H1 (cell line): ENCODE data around the gene RAD51B. TPM values are rescaled to one million over a fixed set of nuclear protein-coding genes. Genes with fewer than 3 reads are reported as not detected.

Source experiments
- CTCF ChIA-PET: fragments of 300-600 bp; sonication (Branson Sonifier 250); formaldehyde crosslinking; loops from one replicate; lab custom pipeline; 2021; ENCODE audit not compliant: partially characterized antibody; lab: Charles Lee
- POLR2A ChIA-PET: fragments of 300-600 bp; sonication (Branson Sonifier 250); formaldehyde crosslinking; loops from one replicate; lab custom pipeline; 2021; ENCODE audit warnings: inconsistent platforms; ENCODE audit not compliant: partially characterized antibody; lab: Charles Lee
- DNase-seq, 2 experiments: peaks; one replicate each; pipeline versions ENCODE4 v3.0.0 to v3.0.0-alpha.2; 2010 to 2022; ENCODE audit warnings: low spot score in 2 of 2, low read depth in 1 of 2, mixed read lengths in 1 of 2
- FAIRE-seq: peaks from 2 replicates; lab custom pipeline; 2011; peaks lifted over from hg19 to GRCh38; lab: Jason Lieb, UNC
- H2AFZ ChIP-seq: 2 replicates; pipeline ENCODE4 v1.8.1; 2012; ENCODE audit warnings: low read length, inconsistent platforms
- H2AK5ac ChIP-seq: 2 replicates; pipeline ENCODE4 v1.6.1; 2013; ENCODE audit warnings: low read depth, low read length
- H2BK120ac ChIP-seq: replicated peaks from 2 replicates; pipeline ENCODE3; 2013; ENCODE audit warnings: low read depth, low read length, inconsistent platforms
- H2BK12ac ChIP-seq: 2 replicates; pipeline ENCODE4 v1.6.1; 2013; ENCODE audit warnings: low read depth, low read length
- H2BK15ac ChIP-seq: 2 replicates; pipeline ENCODE4 v1.6.1; 2013; ENCODE audit warnings: low read length
- H2BK20ac ChIP-seq: 2 replicates; pipeline ENCODE4 v1.6.1; 2013; ENCODE audit warnings: low read length
- H2BK5ac ChIP-seq: 2 replicates; pipeline ENCODE4 v1.6.1; 2013; ENCODE audit warnings: low read depth, low read length
- H3K14ac ChIP-seq: 2 replicates; pipeline ENCODE4 v1.6.1; 2013; ENCODE audit warnings: inconsistent platforms; ENCODE audit not compliant: insufficient read length
- H3K18ac ChIP-seq: 2 replicates; pipeline ENCODE4 v1.6.1; 2013; ENCODE audit warnings: low read length; ENCODE audit errors: extremely low read depth
- H3K23ac ChIP-seq: 2 replicates; pipeline ENCODE4 v1.6.1; 2013; ENCODE audit warnings: inconsistent platforms; ENCODE audit not compliant: insufficient read length
- H3K23me2 ChIP-seq: 2 replicates; pipeline ENCODE4 v1.6.1; 2013; ENCODE audit warnings: low read depth, low read length
- H3K27ac ChIP-seq: 2 replicates; pipeline ENCODE4 v1.6.1; 2011; ENCODE audit warnings: low read depth, low read length, inconsistent platforms
- H3K27me3 ChIP-seq, 4 experiments: replicated peaks in 1 of 4; 1 replicate in 1 of 4; 2 replicates in 3 of 4; pipeline versions ENCODE4 v1.6.1 to v1.8.1; 2011 to 2013; ENCODE audit warnings: low read length in 3 of 4, mild to moderate bottlenecking in 3 of 4, inconsistent platforms in 2 of 4, mixed read lengths in 2 of 4, moderate library complexity in 1 of 4; ENCODE audit not compliant: control insufficient read depth in 3 of 4, insufficient read depth in 3 of 4; ENCODE audit errors: extremely low read depth in 1 of 4
- H3K36me3 ChIP-seq, 4 experiments: 2 replicates each; pipeline versions ENCODE4 v1.6.1 to v1.8.1; 2011 to 2013; ENCODE audit warnings: mild to moderate bottlenecking in 4 of 4, low read length in 3 of 4, moderate library complexity in 2 of 4, control low read depth in 1 of 4, inconsistent platforms in 1 of 4; ENCODE audit not compliant: insufficient read depth in 4 of 4, control insufficient read depth in 2 of 4
- H3K4ac ChIP-seq: replicated peaks from 2 replicates; pipeline ENCODE3; 2013; ENCODE audit warnings: low read length, low read depth, mixed read lengths, inconsistent platforms; ENCODE audit not compliant: insufficient read length
- H3K4me1 ChIP-seq, 4 experiments: replicated peaks in 1 of 4; 1 replicate in 1 of 4; 2 replicates in 3 of 4; pipeline versions ENCODE4 v1.6.1 to v1.8.1; 2011 to 2013; ENCODE audit warnings: low read length in 3 of 4, inconsistent platforms in 2 of 4, mixed read lengths in 1 of 4; ENCODE audit not compliant: insufficient read depth in 4 of 4, control insufficient read depth in 3 of 4
- H3K4me2 ChIP-seq, 2 experiments: 2 replicates each; pipeline versions ENCODE4 v1.6.1 to v1.8.1; 2011 to 2013; ENCODE audit warnings: low read depth in 2 of 2, low read length in 2 of 2, control low read depth in 1 of 2, inconsistent platforms in 1 of 2, mild to moderate bottlenecking in 1 of 2; ENCODE audit not compliant: insufficient read depth in 1 of 2
- H3K4me3 ChIP-seq, 4 experiments: fragments of 200-600, 300-600 bp in 1 of 4; sonication (generic), shearing (Covaris generic), sonication (Bioruptor Twin) in 1 of 4; 2 replicates each; pipeline versions ENCODE4 v1.5.1 to v1.8.1; 2011 to 2016; ENCODE audit warnings: low read length in 4 of 4, low read depth in 3 of 4, control low read depth in 2 of 4, inconsistent platforms in 2 of 4, mild to moderate bottlenecking in 2 of 4, mixed read lengths in 1 of 4, moderate library complexity in 1 of 4; ENCODE audit not compliant: insufficient read depth in 2 of 4; ENCODE audit errors: extremely low read depth in 1 of 4
- H3K56ac ChIP-seq: replicated peaks from 2 replicates; pipeline ENCODE3; 2013; ENCODE audit warnings: low read depth, mild to moderate bottlenecking, mixed read lengths, low read length, inconsistent platforms; ENCODE audit not compliant: insufficient read length
- H3K79me1 ChIP-seq: 2 replicates; pipeline ENCODE4 v1.6.1; 2013; ENCODE audit warnings: low read depth, low read length, control low read depth
- H3K79me2 ChIP-seq, 2 experiments: 2 replicates each; pipeline versions ENCODE4 v1.6.1 to v1.8.1; 2012 to 2013; ENCODE audit warnings: low read length in 2 of 2, mild to moderate bottlenecking in 2 of 2, inconsistent platforms in 1 of 2; ENCODE audit not compliant: insufficient read depth in 2 of 2, control insufficient read depth in 1 of 2
- H3K9ac ChIP-seq, 4 experiments: replicated peaks in 1 of 4; 1 replicate in 1 of 4; 2 replicates in 3 of 4; pipeline versions ENCODE4 v1.6.1 to v1.8.1; 2011 to 2013; ENCODE audit warnings: low read depth in 3 of 4, low read length in 3 of 4, control low read depth in 2 of 4, mild to moderate bottlenecking in 2 of 4, moderate library complexity in 2 of 4, inconsistent platforms in 1 of 4; ENCODE audit errors: extremely low read depth in 1 of 4
- H3K9me3 ChIP-seq, 2 experiments: 2 replicates each; pipeline versions ENCODE4 v1.6.1 to v1.8.1; 2012 to 2013; ENCODE audit warnings: mild to moderate bottlenecking in 2 of 2, moderate library complexity in 2 of 2, control low read depth in 1 of 2, inconsistent platforms in 1 of 2, low read depth in 1 of 2, low read length in 1 of 2, mixed read lengths in 1 of 2; ENCODE audit not compliant: insufficient read depth in 2 of 2
- H4K20me1 ChIP-seq, 2 experiments: replicated peaks in 1 of 2; 2 replicates each; pipeline versions ENCODE3 to v1.8.1; 2011 to 2013; ENCODE audit warnings: inconsistent platforms in 2 of 2, low read length in 2 of 2, mild to moderate bottlenecking in 1 of 2; ENCODE audit not compliant: insufficient read depth in 2 of 2, control insufficient read depth in 1 of 2
- H4K5ac ChIP-seq: 2 replicates; pipeline ENCODE4 v1.6.1; 2013; ENCODE audit warnings: low read length, low read depth, mixed read lengths, inconsistent platforms; ENCODE audit not compliant: insufficient read length
- H4K8ac ChIP-seq: 2 replicates; pipeline ENCODE4 v1.8.0; 2013; ENCODE audit warnings: mild to moderate bottlenecking, moderate library complexity, low read length, inconsistent platforms; ENCODE audit not compliant: insufficient read depth; ENCODE audit errors: extremely low read depth
- H4K91ac ChIP-seq: replicated peaks from 2 replicates; pipeline ENCODE3; 2013; ENCODE audit warnings: low read length, mixed read lengths, inconsistent platforms; ENCODE audit not compliant: insufficient read length
- HDAC2 ChIP-seq, 2 experiments: fragments of 300-600 bp in 1 of 2; sonication (generic) in 1 of 2; IDR thresholded peaks; 2 replicates each; pipeline ENCODE4 v1.6.1; 2011 to 2012; ENCODE audit warnings: low read depth in 2 of 2, low read length in 2 of 2, mild to moderate bottlenecking in 2 of 2, moderate library complexity in 2 of 2, borderline replicate concordance in 1 of 2, inconsistent platforms in 1 of 2
- PHF8 ChIP-seq: fragments of 200-600 bp; sonication (generic); conservative IDR thresholded peaks from 2 replicates; pipeline ENCODE4 v1.7.1; 2012; ENCODE audit warnings: low read depth, mild to moderate bottlenecking, inconsistent platforms, low read length, moderate library complexity
- RAD21 ChIP-seq, 2 experiments: IDR thresholded peaks in 1 of 2; conservative IDR thresholded peaks in 1 of 2; 2 replicates each; pipeline ENCODE4 v1.6.1; 2011; ENCODE audit warnings: low read depth in 2 of 2, low read length in 2 of 2, improper control_type of control experiment in 1 of 2, inconsistent platforms in 1 of 2, mild to moderate bottlenecking in 1 of 2, moderate library complexity in 1 of 2
- RNF2 ChIP-seq: fragments of 200-900, 300-1000 bp; sonication (generic); IDR thresholded peaks from 2 replicates; pipeline ENCODE4 v1.7.1; 2016; ENCODE audit warnings: borderline replicate concordance, low read depth, mild to moderate bottlenecking, antibody characterized with exemption, low read length; ENCODE audit not compliant: poor library complexity, severe bottlenecking; ENCODE audit errors: missing control alignments
- SAP30 ChIP-seq: fragments of 300-600 bp; sonication (generic); IDR thresholded peaks from 2 replicates; pipeline ENCODE4 v1.7.1; 2012; ENCODE audit warnings: low read length, moderate library complexity, mild to moderate bottlenecking, inconsistent platforms; ENCODE audit not compliant: insufficient read depth, insufficient replicate concordance
- SIX5 ChIP-seq: IDR thresholded peaks from 2 replicates; pipeline ENCODE4 v1.6.1; 2011; ENCODE audit warnings: mild to moderate bottlenecking, low read depth, low read length
- SP1 ChIP-seq: IDR thresholded peaks from 2 replicates; pipeline ENCODE4 v1.6.1; 2011; ENCODE audit warnings: low read depth, low read length
- SP4 ChIP-seq: IDR thresholded peaks from 2 replicates; pipeline ENCODE4 v1.6.1; 2012; ENCODE audit warnings: low read length, inconsistent platforms
- TAF7 ChIP-seq: optimal IDR thresholded peaks from 2 replicates; pipeline ENCODE3; 2011; ENCODE audit warnings: low read depth, mild to moderate bottlenecking, inconsistent platforms, low read length, moderate library complexity, borderline replicate concordance
- WGBS, 2 experiments: shearing (Covaris generic) in 1 of 2; methylation state at CpG; one replicate each; pipeline versions ENCODE4 v1.1.6 to v1.1.7; 2013 to 2015; ENCODE audit warnings: low lambda C conversion rate in 2 of 2, mixed read lengths in 2 of 2, inconsistent platforms in 1 of 2, low coverage in 1 of 2, missing lambda C conversion rate in 1 of 2; ENCODE audit not compliant: insufficient replicate concordance in 2 of 2, insufficient coverage in 1 of 2, insufficient read length in 1 of 2; ENCODE audit errors: extremely low coverage in 1 of 2, missing lambda C conversion rate in 1 of 2; 5-methylcytosine and 5-hydroxymethylcytosine counted together
- polyA plus RNA-seq, 7 experiments: library from polyadenylated mRNA; depleted of rRNA in 3 of 7; stranded (reverse) in 5 of 7; unstranded in 2 of 7; fragments of >200 nt in 5 of 7; fragments of 200-250 nt in 2 of 7; gene quantifications; 1 replicate in 5 of 7; 2 replicates in 1 of 7; 4 replicates in 1 of 7; pipeline versions ENCODE4 v1.2.1 to v1.2.3, GENCODE V29; 2011 to 2013; ENCODE audit warnings: missing spikeins in 2 of 7, mixed read lengths in 2 of 7
- total RNA-seq: library from RNA; stranded (reverse); fragmentation: NEBNext Ultra II Directional; extraction: Animal tissue kit (Norgen Biotek cat#: 25700); gene quantifications from 2 replicates; pipeline ENCODE4 v1.2.1, GENCODE V29; 2021
- TF ChIP-seq, protein P1 (sequence below): IDR thresholded peaks from 2 replicates; pipeline ENCODE4 v1.6.1; 2011; ENCODE audit warnings: low read length, improper control_type of control experiment

Gene RAD51B
- total and polyA plus RNA-seq, 2 of the 8 experiments (the other 6 are each of a cell fraction or from before 2014, with no cell fraction given), result 3.9 to 14.9 TPM

DNA sequence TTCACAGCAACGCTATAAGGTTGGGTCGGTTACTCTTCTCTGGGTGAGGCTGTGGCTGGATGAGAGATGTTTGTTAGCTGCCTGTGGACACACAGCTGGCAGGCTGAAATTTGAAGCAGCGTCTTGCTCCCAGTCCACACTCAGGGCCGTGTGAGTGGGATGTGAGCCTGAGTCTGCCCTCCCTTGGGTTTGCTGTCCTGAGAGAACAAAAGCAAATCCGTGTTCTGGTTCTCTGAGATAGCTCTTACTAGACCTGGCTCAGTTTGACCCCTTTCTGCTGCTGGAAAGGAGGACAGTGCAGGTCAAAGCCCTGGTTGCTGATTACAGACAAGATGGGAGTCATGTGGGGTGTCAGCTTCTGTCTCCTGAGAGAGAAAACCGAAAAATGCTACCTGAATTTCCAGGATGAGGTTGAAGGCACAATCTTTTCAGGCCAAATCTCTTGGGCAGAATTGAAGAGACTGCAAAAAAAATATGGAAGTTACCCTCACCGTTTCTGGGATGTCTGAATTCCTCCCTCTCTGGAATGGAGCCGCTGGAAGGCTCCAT is 702.5 kb downstream of the RAD51B start:
- WGBS, 2 experiments, result 84% methylated on average over 8 of the region's 8 CpGs; no CpG with 5 or more reads in 1 of the 2 experiments
- no peak overlapping the region; the same call in 1 of the 2 replicates for H2AK5ac ChIP-seq
- H3K4me3 ChIP-seq, result no peak overlapping the region
- no peaks in the 10 kb centered on the region for H3K79me2 ChIP-seq
- H3K4me1 ChIP-seq, result peaks cover 1 to 10% (median 6%) of the 10 kb centered on the region in 4 experiments; a peak in 6 of 7 replicates
- no peaks in the 10 kb centered on the region for H3K27me3 ChIP-seq
- H3K36me3 ChIP-seq, result no peaks in the 10 kb centered on the region
- DNase-seq (no peak), FAIRE-seq (no peak)
- no peaks in the 10 kb centered on the region for H3K79me1 ChIP-seq
- H2BK15ac ChIP-seq, result no peak overlapping the region
- H3K27ac ChIP-seq, result no peak overlapping the region
- no peaks in the 10 kb centered on the region for H3K9me3 ChIP-seq
- peak overlapping the region; percentile 82; the same call in 1 of the 2 replicates for H2BK12ac ChIP-seq
- H3K4ac ChIP-seq, result no peak overlapping the region
- no peak overlapping the region for H3K56ac ChIP-seq
- peak overlapping the region; percentile 56 for H2BK120ac ChIP-seq
- H3K23me2 ChIP-seq, result no peaks in the 10 kb centered on the region
- H4K5ac ChIP-seq, result no peak overlapping the region
- ChIA-PET POLR2A (interaction anchor here (0.7 to 0.8 kb wide), 2 partner anchors 45 to 107 kb away, joined by 3 to 5 read pairs; no protein-coding TSS in a partner anchor), CTCF (interaction anchor here (0.6 to 1.4 kb wide), 7 partner anchors 11 to 530 kb away, joined by 3 to 5 read pairs (median 3); no protein-coding TSS in a partner anchor)
- peak overlapping the region; percentile 63; the same call in 1 of the 2 replicates for H2BK20ac ChIP-seq
- H3K23ac ChIP-seq, result no peak overlapping the region
- H2BK5ac ChIP-seq, result peak overlapping the region; percentile 38; the same call in 1 of the 2 replicates
- no peak overlapping the region for H2AFZ ChIP-seq
- H3K14ac ChIP-seq, result no peak overlapping the region
- peak overlapping the region; percentile 64 for H4K91ac ChIP-seq
- no peak overlapping the region for H3K4me2 ChIP-seq
- no peaks in the 10 kb centered on the region for H4K20me1 ChIP-seq
- H3K18ac ChIP-seq, result no peak overlapping the region; the same call in 1 of the 2 replicates
- no peak overlapping the region for H4K8ac ChIP-seq
- H3K9ac ChIP-seq, result no peak overlapping the region
- TF ChIP-seq HDAC2 (IDR thresholded peaks at IDR 0.05; ENCODE audit: borderline replicate concordance in 1 of 2, low read depth in 2 of 2, low read length in 2 of 2) (no peak), RNF2 (no peak), SAP30 (no peak), RAD21 (IDR thresholded peaks at IDR 0.05 in 1 of 2, conservative IDR thresholded peaks at IDR 0.05 in 1 of 2; ENCODE audit: low read depth in 2 of 2, low read length in 2 of 2) (no peak; a peak in 1 of 4 replicates), SIX5 (no peak), SP4 (no peak), SP1 (no peak), TAF7 (no peak), PHF8 (no peak)
- TF ChIP-seq, protein P1, sequence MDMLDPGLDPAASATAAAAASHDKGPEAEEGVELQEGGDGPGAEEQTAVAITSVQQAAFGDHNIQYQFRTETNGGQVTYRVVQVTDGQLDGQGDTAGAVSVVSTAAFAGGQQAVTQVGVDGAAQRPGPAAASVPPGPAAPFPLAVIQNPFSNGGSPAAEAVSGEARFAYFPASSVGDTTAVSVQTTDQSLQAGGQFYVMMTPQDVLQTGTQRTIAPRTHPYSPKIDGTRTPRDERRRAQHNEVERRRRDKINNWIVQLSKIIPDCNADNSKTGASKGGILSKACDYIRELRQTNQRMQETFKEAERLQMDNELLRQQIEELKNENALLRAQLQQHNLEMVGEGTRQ, result no peak
